ENCODE data around the gene AATK. TPM values are rescaled to one million over a fixed set of nuclear protein-coding genes. Genes with fewer than 3 reads are reported as not detected.

Gene AATK
- total and polyA plus RNA-seq, 9 of the 15 experiments (the other 6 are each of a cell fraction or from before 2014, with no cell fraction given) = 0.11 to 0.55 (median 0.38) TPM; not detected in 5

DNA sequence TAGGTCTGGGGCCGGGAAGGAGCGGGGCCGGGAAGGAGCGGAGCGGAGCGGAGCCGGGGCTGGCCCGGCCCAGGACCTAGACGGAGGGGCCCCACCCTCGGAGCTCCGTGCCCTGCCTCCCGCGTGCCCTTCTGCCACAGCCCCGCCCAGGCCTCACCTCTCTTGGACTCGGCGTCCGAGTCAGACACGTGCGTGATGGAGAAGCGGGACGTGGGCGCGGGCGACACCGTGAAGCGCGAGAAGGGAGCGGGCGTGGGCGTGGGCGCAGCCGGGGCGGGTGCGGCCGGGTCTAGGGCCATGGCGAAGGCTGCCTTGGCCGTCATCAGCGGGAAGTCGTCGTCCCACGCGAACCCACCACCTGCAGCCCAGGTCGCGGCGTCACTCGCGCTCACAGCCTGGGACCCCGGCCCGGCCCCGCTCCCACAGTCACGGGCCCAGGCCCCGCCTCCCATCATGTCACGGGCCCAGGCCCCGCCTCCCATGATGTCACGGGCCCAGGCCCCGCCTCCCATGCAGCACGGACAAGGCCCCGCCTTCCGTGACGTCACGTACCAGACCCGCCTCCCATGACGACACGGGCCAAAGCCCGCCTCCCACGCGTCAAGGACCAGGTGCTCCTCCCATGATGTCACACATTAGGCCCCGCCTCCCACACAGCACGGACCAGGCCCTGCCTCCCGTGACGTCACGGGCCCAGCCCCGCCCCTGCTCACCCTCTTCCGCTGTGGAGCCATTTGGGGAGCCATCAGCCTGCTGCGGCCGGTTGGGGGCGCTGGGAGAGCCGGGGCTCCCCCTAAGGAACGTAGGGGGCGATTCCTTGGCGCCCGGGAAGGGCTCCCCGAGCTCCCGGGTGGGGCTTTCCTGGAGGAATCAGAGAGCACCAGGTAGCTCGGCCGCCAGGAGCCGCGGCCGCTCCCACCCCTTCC lies 46.5 kb downstream of the AATK start (continued):
- no peak for TF ChIP-seq ARNT (IDR thresholded peaks at IDR 0.05)
- TF ChIP-seq PML (IDR thresholded peaks at IDR 0.05; ENCODE audit: low read length) = 0 out of 2 replicates have a peak, but pooled peaks have one; percentile 22
- no peak for TF ChIP-seq STAT5B (CRISPR knock-in tag; IDR thresholded peaks at IDR 0.05)
- TF ChIP-seq ETS2 (tag; IDR thresholded peaks at IDR 0.05; ENCODE audit: borderline replicate concordance, poor library complexity, severe bottlenecking) = no peak
- TF ChIP-seq, protein P1, sequence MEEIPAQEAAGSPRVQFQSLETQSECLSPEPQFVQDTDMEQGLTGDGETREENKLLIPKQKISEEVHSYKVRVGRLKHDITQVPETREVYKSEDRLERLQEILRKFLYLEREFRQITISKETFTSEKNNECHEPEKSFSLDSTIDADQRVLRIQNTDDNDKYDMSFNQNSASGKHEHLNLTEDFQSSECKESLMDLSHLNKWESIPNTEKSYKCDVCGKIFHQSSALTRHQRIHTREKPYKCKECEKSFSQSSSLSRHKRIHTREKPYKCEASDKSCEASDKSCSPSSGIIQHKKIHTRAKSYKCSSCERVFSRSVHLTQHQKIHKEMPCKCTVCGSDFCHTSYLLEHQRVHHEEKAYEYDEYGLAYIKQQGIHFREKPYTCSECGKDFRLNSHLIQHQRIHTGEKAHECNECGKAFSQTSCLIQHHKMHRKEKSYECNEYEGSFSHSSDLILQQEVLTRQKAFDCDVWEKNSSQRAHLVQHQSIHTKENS (CRISPR knock-in tag; IDR thresholded peaks at IDR 0.05) = no peak
- peak; percentile 86 for TF ChIP-seq KAT2B (IDR thresholded peaks at IDR 0.05; ENCODE audit: low read depth, low read length)
- TF ChIP-seq, protein P2, sequence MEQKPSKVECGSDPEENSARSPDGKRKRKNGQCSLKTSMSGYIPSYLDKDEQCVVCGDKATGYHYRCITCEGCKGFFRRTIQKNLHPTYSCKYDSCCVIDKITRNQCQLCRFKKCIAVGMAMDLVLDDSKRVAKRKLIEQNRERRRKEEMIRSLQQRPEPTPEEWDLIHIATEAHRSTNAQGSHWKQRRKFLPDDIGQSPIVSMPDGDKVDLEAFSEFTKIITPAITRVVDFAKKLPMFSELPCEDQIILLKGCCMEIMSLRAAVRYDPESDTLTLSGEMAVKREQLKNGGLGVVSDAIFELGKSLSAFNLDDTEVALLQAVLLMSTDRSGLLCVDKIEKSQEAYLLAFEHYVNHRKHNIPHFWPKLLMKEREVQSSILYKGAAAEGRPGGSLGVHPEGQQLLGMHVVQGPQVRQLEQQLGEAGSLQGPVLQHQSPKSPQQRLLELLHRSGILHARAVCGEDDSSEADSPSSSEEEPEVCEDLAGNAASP (IDR thresholded peaks at IDR 0.05) = no peak
- no peak for TF ChIP-seq ZFP30 (CRISPR knock-in tag; IDR thresholded peaks at IDR 0.05; ENCODE audit: borderline replicate concordance)
- TF ChIP-seq, protein P3, sequence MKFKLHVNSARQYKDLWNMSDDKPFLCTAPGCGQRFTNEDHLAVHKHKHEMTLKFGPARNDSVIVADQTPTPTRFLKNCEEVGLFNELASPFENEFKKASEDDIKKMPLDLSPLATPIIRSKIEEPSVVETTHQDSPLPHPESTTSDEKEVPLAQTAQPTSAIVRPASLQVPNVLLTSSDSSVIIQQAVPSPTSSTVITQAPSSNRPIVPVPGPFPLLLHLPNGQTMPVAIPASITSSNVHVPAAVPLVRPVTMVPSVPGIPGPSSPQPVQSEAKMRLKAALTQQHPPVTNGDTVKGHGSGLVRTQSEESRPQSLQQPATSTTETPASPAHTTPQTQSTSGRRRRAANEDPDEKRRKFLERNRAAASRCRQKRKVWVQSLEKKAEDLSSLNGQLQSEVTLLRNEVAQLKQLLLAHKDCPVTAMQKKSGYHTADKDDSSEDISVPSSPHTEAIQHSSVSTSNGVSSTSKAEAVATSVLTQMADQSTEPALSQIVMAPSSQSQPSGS (CRISPR knock-in tag; IDR thresholded peaks at IDR 0.05) = peak; percentile 83
- peak; percentile 82 for TF ChIP-seq BHLHE40 (IDR thresholded peaks at IDR 0.05; ENCODE audit: low read length)
- TF ChIP-seq, protein P4, sequence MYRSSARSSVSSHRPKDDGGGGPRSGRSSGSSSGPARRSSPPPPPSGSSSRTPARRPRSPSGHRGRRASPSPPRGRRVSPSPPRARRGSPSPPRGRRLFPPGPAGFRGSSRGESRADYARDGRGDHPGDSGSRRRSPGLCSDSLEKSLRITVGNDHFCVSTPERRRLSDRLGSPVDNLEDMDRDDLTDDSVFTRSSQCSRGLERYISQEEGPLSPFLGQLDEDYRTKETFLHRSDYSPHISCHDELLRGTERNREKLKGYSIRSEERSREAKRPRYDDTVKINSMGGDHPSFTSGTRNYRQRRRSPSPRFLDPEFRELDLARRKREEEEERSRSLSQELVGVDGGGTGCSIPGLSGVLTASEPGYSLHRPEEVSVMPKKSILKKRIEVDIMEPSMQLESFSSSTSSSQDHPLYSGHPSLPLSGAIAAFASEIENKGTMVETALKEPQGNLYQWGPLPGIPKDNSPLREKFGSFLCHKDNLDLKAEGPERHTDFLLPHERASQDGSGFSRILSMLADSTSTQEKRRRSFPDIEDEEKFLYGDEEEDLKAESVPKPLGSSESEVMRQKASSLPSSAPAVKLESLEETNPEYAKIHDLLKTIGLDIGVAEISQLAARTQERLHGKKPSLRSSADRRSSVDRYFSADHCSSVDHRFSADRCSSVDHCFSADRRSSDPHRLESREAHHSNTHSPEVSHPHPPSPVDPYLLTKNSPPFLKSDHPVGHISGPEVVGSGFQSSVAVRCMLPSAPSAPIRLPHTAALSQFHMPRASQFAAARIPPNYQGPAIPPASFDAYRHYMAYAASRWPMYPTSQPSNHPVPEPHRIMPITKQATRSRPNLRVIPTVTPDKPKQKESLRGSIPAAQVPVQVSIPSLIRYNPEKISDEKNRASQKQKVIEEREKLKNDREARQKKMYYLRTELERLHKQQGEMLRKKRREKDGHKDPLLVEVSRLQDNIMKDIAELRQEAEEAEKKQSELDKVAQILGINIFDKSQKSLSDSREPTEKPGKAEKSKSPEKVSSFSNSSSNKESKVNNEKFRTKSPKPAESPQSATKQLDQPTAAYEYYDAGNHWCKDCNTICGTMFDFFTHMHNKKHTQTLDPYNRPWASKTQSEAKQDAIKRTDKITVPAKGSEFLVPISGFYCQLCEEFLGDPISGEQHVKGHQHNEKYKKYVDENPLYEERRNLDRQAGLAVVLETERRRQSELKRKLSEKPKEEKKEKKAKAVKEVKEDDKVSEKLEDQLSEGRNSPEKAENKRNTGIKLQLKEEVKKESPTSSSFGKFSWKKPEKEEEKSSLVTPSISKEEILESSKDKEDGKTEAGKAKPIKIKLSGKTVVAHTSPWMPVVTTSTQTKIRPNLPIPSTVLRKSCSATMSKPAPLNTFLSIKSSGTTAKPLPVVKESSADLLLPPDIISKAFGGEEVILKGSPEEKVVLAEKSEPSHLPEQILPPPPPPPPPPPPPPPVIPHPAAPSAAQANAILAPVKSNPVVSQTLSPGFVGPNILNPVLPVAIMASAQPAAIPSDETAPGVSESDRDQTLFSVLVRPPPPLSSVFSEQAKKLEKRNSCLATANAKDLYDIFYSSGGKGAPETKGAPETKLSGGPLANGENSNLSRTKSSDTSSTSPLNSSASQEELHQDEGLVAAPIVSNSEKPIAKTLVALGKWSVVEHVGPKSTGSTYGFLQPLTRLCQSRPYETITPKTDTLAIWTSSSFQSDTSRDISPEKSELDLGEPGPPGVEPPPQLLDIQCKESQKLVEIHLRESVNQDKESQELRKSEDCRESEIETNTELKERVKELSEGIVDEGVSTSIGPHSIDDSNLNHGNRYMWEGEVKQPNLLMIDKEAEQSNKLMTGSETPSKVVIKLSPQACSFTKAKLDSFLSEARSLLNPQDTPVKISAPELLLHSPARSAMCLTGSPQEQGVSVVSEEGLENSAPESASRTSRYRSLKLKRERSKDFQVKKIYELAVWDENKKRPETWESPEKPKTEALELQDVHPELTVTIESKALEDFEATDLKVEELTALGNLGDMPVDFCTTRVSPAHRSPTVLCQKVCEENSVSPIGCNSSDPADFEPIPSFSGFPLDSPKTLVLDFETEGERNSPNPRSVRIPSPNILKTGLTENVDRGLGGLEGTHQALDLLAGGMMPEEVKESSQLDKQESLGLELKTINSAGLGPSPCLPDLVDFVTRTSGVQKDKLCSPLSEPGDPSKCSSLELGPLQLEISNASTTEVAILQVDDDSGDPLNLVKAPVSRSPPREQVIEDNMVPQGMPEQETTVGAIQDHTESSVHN (IDR thresholded peaks at IDR 0.05; ENCODE audit: borderline replicate concordance in 1 of 2, low read depth in 1 of 2) = no peak
- peak; percentile 67; the same call in 1 of the 2 replicates for TF ChIP-seq L3MBTL2 (IDR thresholded peaks at IDR 0.05)
- TF ChIP-seq CBX3 (IDR thresholded peaks at IDR 0.05; ENCODE audit: borderline replicate concordance in 1 of 2, low read length in 2 of 2) = 0 out of 3 replicates have a peak, but pooled peaks of 1 of the 2 experiments have one; percentile 30
- no peak for TF ChIP-seq EP300 (IDR thresholded peaks at IDR 0.05; ENCODE audit: low read length)
